Stomach (tissue), 4 donors: ENCODE measurements around the gene HNRNPLL.

Source experiments
- EP300 ChIP-seq: sonication (generic); formaldehyde crosslinking; IDR thresholded peaks from one replicate; pipeline ENCODE4 v1.6.1; 2017; ENCODE audit warnings: antibody characterized with exemption
- POLR2A ChIP-seq, 4 donors: fragments of 450-650 bp; IDR thresholded peaks; one replicate each; pipeline ENCODE4 v1.6.1; 2016; ENCODE audit warnings: antibody characterized with exemption in 4 of 4, control low read depth in 2 of 4, mild to moderate bottlenecking in 1 of 4, moderate library complexity in 1 of 4
- POLR2AphosphoS5 ChIP-seq, 3 donors: sonication (generic); formaldehyde crosslinking; IDR thresholded peaks; one replicate each; pipeline ENCODE4 v1.6.1; 2016; ENCODE audit warnings: antibody characterized with exemption in 3 of 3
- TF ChIP-seq, protein P1 (sequence below), 7 experiments: fragments of 450-650 bp in 4 of 7; fragments of 200-600 bp in 3 of 7; sonication (generic) in 3 of 7; IDR thresholded peaks; one replicate each; pipeline ENCODE4 v1.5.1; 2016 to 2019; ENCODE audit warnings: antibody characterized with exemption in 7 of 7, control low read depth in 2 of 7, mild to moderate bottlenecking in 1 of 7

DNA sequence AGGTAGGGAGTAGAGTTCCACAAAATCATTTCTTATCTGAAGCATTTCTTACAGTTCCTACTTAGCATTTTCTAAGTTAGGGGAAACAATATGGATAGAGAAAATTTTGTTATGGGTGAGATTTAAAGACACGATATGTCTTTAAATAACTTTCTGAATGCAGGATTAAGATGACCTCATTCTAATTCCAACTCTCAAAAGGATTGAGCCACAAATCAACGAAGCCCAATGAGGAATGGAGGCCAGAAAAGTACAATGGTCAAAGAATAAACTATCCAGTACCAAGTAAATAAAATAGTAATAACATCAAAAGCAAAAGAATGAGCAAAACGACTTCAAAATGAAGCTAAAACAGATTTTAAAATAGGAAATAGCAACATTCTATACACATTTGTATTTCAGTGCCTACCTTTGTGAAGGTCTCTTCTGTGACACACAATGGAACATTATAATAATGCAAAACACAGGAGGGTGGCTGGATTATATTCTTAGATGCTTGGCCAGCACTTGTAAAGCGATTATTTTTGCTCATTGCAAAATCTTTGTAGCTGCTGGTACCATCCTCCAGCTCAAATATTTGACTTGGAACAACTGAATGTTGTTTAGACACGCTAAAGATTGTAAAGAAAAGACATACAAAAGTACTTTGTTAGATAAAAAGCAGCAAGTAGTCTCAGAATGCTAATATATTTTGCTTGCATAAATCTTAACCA, 33.8 kb downstream of the HNRNPLL start:
- TF ChIP-seq, protein P1, sequence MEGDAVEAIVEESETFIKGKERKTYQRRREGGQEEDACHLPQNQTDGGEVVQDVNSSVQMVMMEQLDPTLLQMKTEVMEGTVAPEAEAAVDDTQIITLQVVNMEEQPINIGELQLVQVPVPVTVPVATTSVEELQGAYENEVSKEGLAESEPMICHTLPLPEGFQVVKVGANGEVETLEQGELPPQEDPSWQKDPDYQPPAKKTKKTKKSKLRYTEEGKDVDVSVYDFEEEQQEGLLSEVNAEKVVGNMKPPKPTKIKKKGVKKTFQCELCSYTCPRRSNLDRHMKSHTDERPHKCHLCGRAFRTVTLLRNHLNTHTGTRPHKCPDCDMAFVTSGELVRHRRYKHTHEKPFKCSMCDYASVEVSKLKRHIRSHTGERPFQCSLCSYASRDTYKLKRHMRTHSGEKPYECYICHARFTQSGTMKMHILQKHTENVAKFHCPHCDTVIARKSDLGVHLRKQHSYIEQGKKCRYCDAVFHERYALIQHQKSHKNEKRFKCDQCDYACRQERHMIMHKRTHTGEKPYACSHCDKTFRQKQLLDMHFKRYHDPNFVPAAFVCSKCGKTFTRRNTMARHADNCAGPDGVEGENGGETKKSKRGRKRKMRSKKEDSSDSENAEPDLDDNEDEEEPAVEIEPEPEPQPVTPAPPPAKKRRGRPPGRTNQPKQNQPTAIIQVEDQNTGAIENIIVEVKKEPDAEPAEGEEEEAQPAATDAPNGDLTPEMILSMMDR (IDR thresholded peaks at IDR 0.05) = no peak
- TF ChIP-seq POLR2AphosphoS5 (IDR thresholded peaks at IDR 0.05) = no peak
- TF ChIP-seq POLR2A (IDR thresholded peaks at IDR 0.05) = no peak
- TF ChIP-seq EP300 = no peak
